ENCODE measurements around the gene CCNB1IP1.
"Not testable (repeated sequence)": the region's sequence is repeated elsewhere in the genome, so short reads cannot be mapped to it uniquely, and the experiment has no call there.

DNA sequence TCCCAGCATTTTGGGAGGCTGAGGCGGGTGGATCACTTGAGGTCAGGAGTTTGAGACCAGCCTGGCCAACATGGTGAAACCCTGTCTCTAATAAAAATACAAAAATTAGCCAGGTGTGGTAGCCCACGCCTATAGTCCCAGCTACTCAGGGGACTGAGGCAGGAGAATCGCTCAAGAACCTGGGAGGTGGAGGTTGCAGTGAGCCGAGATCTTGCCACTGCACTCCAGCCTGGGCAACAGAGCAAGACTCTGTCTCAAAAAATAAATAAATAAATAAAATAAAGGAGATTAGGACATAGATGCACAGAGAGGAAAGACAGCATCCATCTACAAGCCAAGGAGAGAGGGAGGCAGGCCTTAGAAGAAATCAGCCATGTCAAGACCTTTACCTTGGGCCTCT lies 8.0 kb upstream of the CCNB1IP1 start:
- TF ChIP-seq, protein P1, sequence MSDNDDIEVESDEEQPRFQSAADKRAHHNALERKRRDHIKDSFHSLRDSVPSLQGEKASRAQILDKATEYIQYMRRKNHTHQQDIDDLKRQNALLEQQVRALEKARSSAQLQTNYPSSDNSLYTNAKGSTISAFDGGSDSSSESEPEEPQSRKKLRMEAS (IDR thresholded peaks at IDR 0.05): not testable (repeated sequence)
- TF ChIP-seq, protein P2, sequence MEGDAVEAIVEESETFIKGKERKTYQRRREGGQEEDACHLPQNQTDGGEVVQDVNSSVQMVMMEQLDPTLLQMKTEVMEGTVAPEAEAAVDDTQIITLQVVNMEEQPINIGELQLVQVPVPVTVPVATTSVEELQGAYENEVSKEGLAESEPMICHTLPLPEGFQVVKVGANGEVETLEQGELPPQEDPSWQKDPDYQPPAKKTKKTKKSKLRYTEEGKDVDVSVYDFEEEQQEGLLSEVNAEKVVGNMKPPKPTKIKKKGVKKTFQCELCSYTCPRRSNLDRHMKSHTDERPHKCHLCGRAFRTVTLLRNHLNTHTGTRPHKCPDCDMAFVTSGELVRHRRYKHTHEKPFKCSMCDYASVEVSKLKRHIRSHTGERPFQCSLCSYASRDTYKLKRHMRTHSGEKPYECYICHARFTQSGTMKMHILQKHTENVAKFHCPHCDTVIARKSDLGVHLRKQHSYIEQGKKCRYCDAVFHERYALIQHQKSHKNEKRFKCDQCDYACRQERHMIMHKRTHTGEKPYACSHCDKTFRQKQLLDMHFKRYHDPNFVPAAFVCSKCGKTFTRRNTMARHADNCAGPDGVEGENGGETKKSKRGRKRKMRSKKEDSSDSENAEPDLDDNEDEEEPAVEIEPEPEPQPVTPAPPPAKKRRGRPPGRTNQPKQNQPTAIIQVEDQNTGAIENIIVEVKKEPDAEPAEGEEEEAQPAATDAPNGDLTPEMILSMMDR (IDR thresholded peaks at IDR 0.05 in 2 of 3, conservative IDR thresholded peaks at IDR 0.05 in 1 of 3; ENCODE audit: borderline replicate concordance in 1 of 3, insufficient read depth in 1 of 3, low read depth in 2 of 3, low read length in 2 of 3): not testable (repeated sequence)
- TF ChIP-seq FOSL1 (IDR thresholded peaks at IDR 0.05; ENCODE audit: low read depth); ELF1 (IDR thresholded peaks at IDR 0.05; ENCODE audit: borderline replicate concordance, low read depth); JUND (IDR thresholded peaks at IDR 0.05); POLR2A (IDR thresholded peaks at IDR 0.05; ENCODE audit: borderline replicate concordance, extremely low read depth, insufficient read depth, insufficient read length); EZH2phosphoT487 (IDR thresholded peaks at IDR 0.05; ENCODE audit: borderline replicate concordance); EZH2 (IDR thresholded peaks at IDR 0.05); SP1 (IDR thresholded peaks at IDR 0.05; ENCODE audit: low read depth); TCF7L2 (IDR thresholded peaks at IDR 0.05; ENCODE audit: borderline replicate concordance, extremely low read depth, insufficient read depth, insufficient read length): not testable (repeated sequence)
- TF ChIP-seq, protein P3, sequence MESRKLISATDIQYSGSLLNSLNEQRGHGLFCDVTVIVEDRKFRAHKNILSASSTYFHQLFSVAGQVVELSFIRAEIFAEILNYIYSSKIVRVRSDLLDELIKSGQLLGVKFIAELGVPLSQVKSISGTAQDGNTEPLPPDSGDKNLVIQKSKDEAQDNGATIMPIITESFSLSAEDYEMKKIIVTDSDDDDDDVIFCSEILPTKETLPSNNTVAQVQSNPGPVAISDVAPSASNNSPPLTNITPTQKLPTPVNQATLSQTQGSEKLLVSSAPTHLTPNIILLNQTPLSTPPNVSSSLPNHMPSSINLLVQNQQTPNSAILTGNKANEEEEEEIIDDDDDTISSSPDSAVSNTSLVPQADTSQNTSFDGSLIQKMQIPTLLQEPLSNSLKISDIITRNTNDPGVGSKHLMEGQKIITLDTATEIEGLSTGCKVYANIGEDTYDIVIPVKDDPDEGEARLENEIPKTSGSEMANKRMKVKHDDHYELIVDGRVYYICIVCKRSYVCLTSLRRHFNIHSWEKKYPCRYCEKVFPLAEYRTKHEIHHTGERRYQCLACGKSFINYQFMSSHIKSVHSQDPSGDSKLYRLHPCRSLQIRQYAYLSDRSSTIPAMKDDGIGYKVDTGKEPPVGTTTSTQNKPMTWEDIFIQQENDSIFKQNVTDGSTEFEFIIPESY (IDR thresholded peaks at IDR 0.05; ENCODE audit: extremely low read depth, insufficient replicate concordance, low read length): not testable (repeated sequence)
